K562 (cell line): ENCODE measurements around the gene SLBP. TPM values are rescaled to one million over a fixed set of nuclear protein-coding genes. Genes with fewer than 3 reads are reported as not detected.

ENCODE experiments used
- CBFA2T3 ChIP-seq: fragments of 450-650 bp; IDR thresholded peaks from 2 replicates; pipeline ENCODE4 v1.6.1; 2017
- KDM1A ChIP-seq, 2 experiments: fragments of 450-650 bp; IDR thresholded peaks; 2 replicates each; pipeline ENCODE4 v1.6.1; 2016; ENCODE audit warnings: mild to moderate bottlenecking in 2 of 2
- NFATC3 ChIP-seq: fragments of 450-650 bp; IDR thresholded peaks from 2 replicates; pipeline ENCODE4 v1.6.1; 2017; ENCODE audit warnings: mild to moderate bottlenecking
- ZBTB33 ChIP-seq: sonication (generic); formaldehyde crosslinking; IDR thresholded peaks from 2 replicates; pipeline ENCODE4 v1.8.1; 2023; ENCODE audit warnings: mild to moderate bottlenecking, missing genetic modification reagents
- ZNF263 ChIP-seq: sonication (generic); formaldehyde crosslinking; IDR thresholded peaks from 2 replicates; pipeline ENCODE4 v1.8.0; 2022; ENCODE audit warnings: mild to moderate bottlenecking, missing genetic modification reagents, borderline replicate concordance
- ZNF584 ChIP-seq: fragments of 200-800 bp; sonication (Bioruptor generic); IDR thresholded peaks from 2 replicates; pipeline ENCODE4 v1.6.1; 2016; ENCODE audit warnings: low read depth, mild to moderate bottlenecking, missing genetic modification characterization, missing compliant biosample characterization
- ZNF592 ChIP-seq: fragments of 450-650 bp; IDR thresholded peaks from 2 replicates; pipeline ENCODE4 v1.6.1; 2017; ENCODE audit warnings: antibody characterized with exemption, mild to moderate bottlenecking
- polyA plus RNA-seq, 8 experiments: library from polyadenylated mRNA; depleted of rRNA in 4 of 8; stranded (reverse) in 5 of 8; unstranded in 3 of 8; fragments of >200 nt; fragmentation: Nextera tagmentation in 2 of 8; fragmentation: Illumina TruSeq in 1 of 8; extraction: Ambion mirVana in 2 of 8; extraction: Trizol in 1 of 8; gene quantifications; 2 replicates each; pipeline versions ENCODE4 v1.2.1 to v1.2.3, GENCODE V29; 2011 to 2014; ENCODE audit warnings: inconsistent platforms in 1 of 8, missing spikeins in 1 of 8
- total RNA-seq, 7 experiments: library from RNA; depleted of rRNA in 6 of 7; stranded (reverse); fragments of >200 nt in 6 of 7; fragmentation: Illumina TruSeq in 2 of 7; extraction: Trizol in 2 of 7; gene quantifications; 2 replicates each; pipeline versions ENCODE4 v1.2.1 to v1.2.3, GENCODE V29; 2011 to 2021; ENCODE audit warnings: low replicate concordance in 1 of 7

Gene SLBP
- total and polyA plus RNA-seq, 9 of the 15 experiments (the other 6 are each of a cell fraction or from before 2014, with no cell fraction given), result 49.4 to 221 (median 162) TPM

GRCh38 chr4:1753697-1754311, 41.7 kb upstream of the SLBP start (continued):
- peak; percentile 59; the same call in 1 of the 2 replicates for TF ChIP-seq ZNF592
- no peak for TF ChIP-seq KDM1A (IDR thresholded peaks at IDR 0.05)
- peak; percentile 17; the same call in 1 of the 2 replicates for TF ChIP-seq ZNF263 (CRISPR knock-in tag)
- no peak for TF ChIP-seq NFATC3
- 0 out of 2 replicates have a peak, but pooled peaks have one; percentile 28 for TF ChIP-seq ZNF584 (CRISPR knock-in tag)
- TF ChIP-seq CBFA2T3, result 0 out of 2 replicates have a peak, but pooled peaks have one; percentile 14
- TF ChIP-seq ZBTB33, result peak; percentile 52; the same call in 1 of the 2 replicates
- TF ChIP-seq, all 486 proteins: peak for 9
